ENCODE results near the gene PRPF8.

The PRPF8 gene

GRCh38 chr17:1604831-1605528, 79.7 kb downstream of the PRPF8 start:
- no peaks in the 10 kb centered on the region for H3K36me3 ChIP-seq (ENCODE audit: insufficient read depth, insufficient read length, low read length)
- DNase-seq (ENCODE audit: low read depth, low spot score): no peak
- TF ChIP-seq ZNF274 (IDR thresholded peaks at IDR 0.05; ENCODE audit: low read depth, low read length) (no peak), YY1 (IDR thresholded peaks at IDR 0.05; ENCODE audit: insufficient read depth, insufficient read length) (no peak), SUZ12 (IDR thresholded peaks at IDR 0.05; ENCODE audit: extremely low read depth, insufficient read depth, insufficient read length) (no peak)
- no peak overlapping the region for H3K9ac ChIP-seq (ENCODE audit: insufficient read length, low read depth)
- H3K27me3 ChIP-seq (ENCODE audit: insufficient read depth, insufficient read length): no peaks in the 10 kb centered on the region
- peaks cover 4% of the 10 kb centered on the region for H3K4me1 ChIP-seq (ENCODE audit: insufficient read depth, insufficient read length)
- no peak overlapping the region for H3K4me3 ChIP-seq (ENCODE audit: insufficient read length, low read depth)
- H3K9me3 ChIP-seq (ENCODE audit: insufficient read depth, low read length): peaks cover 10% of the 10 kb centered on the region

- Histone ChIP-seq H3K4me1 (ENCODE audit: insufficient read depth, insufficient read length) (peaks cover 4% of the 10 kb centered on the region), H3K27me3 (ENCODE audit: insufficient read depth, insufficient read length) (no peaks in the 10 kb centered on the region), H3K36me3 (ENCODE audit: insufficient read depth, insufficient read length, low read length) (no peaks in the 10 kb centered on the region), H3K4me3 (ENCODE audit: insufficient read length, low read depth) (no peak overlapping the region), H3K9ac (ENCODE audit: insufficient read length, low read depth) (no peak overlapping the region), H3K9me3 (ENCODE audit: insufficient read depth, low read length) (peaks cover 10% of the 10 kb centered on the region)
- TF ChIP-seq ZNF274 (IDR thresholded peaks at IDR 0.05; ENCODE audit: low read depth, low read length) (no peak), YY1 (IDR thresholded peaks at IDR 0.05; ENCODE audit: insufficient read depth, insufficient read length) (no peak), SUZ12 (IDR thresholded peaks at IDR 0.05; ENCODE audit: extremely low read depth, insufficient read depth, insufficient read length) (no peak)
- no peak for DNase-seq (ENCODE audit: low read depth, low spot score)
Measured at GRCh38 chr17:1601571-1601970, 83.1 kb downstream of the PRPF8 start.

All from NT2/D1 (cell line).